NCI-H2029 (cell line): ENCODE data around the gene EIF4EBP2.

Experiments
- DNase-seq: peaks from one replicate; lab custom pipeline; 2025; lab: John Stamatoyannopoulos, UW

The EIF4EBP2 gene

DNA sequence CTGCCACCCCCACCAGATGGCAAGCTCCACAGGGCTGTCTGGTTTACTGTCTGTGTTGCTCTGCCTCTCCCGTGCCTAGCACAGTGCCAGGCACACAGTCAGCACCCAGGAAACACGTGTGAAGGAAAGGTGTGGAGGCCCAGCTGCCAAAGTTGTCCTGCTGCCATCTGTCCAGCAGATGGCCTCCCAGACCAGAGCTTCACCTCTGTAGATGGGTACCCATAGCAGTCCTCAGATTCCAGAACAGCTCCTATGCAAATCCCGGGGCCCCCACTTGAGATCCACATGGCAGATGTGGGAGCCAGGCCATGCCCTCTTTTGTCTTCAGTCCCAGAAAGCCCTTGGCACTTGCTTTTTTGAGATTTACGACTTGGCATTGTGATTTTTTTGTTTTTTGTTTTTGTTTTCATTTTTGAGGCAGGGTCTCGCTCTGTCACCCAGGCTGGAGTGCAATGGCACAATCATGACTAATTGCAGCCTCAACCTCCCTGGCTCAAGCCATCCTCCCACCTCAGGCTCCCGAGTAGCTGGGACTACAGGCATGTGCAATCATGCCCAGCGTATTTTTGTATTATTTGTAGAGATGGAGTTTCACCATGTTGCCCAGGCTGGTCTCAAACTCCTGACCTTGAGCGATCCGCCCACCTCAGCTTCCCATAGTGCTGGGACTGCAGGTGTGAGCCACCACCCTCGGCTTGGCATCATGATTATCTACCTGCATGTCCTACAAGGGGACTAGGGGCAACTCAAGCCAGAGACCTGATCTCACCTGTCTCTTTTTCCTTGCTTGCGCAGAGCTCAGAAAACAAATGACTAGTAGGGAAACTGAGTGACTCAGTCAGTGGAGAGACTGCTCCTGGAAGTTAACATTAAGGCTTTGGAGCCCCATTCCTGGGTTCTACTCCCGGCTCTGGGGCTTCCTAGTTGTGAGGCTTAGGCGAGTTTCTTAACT, 57.7 kb downstream of the EIF4EBP2 start:
- DNase-seq, result no peak

DNA sequence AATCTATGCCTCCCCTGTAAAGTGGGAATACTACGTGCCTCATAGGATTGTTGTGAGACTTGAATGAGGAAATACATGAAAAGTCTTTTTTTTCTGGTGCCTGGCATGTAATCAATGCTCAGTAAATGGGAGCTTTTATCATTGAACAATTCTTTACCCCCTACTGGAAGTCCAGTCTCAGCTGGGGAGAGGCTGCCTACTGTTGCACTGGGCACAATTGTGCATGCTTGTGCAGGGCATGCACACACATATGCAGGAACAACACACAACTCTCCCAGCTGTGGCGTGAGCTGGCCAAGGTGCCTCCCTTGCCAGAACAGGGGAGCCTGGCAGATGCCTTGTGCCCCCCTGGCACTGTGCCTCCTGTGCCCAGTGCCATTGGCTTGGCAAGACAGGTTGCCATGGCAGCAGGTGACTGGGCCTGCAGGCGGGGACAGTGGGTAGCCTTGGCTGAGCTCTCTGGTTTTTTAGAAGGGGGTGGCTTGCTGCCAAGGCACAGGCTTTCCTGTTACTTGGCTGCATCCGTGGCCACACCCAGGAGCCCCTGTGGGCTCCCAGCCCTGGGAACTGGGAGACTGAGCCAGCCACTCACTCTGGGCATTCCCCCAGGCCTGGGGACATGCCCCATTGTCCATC, 58.5 kb downstream of the EIF4EBP2 start:
- peak; percentile 72 for DNase-seq

DNA sequence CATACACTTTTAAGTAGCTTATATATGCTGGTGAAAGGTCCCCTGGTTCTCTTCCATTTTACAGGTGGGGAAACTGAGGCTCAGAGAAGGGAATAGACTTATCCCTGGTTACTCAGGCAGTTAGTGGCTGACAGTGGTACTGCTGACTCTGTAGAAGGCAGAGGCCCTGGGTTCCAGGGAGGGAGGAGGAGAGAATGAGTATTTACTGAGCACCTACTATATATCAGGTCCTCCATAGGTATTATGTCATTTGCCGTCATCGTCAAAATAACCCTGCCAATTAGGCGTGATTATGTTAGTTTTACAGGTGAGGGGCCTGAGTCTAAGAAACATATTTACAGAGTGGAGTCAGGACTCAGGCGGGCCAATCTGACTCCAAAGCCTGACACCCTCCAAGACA, 61.3 kb downstream of the EIF4EBP2 start:
- no peak for DNase-seq

DNA sequence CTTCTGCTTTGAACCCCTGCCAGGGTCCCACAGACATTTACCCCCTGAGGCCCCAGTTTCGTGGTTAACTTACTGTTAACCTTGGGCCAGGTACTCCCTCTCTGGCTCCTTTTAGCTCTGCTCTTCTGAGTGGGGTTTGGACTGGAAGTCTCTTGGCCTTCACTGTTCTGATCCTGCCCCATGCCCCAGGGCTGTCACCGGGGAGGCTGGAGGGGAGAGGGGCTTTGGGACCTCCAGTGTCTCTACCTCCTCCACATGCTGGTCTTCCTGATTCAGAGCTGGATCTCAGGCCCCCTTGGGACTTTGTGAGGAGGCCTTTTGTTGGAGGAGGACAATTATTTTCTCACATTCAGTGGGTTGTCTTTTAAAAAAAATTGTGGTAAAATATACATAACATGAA, 61.9 kb downstream of the EIF4EBP2 start:
- DNase-seq, result no peak

DNA sequence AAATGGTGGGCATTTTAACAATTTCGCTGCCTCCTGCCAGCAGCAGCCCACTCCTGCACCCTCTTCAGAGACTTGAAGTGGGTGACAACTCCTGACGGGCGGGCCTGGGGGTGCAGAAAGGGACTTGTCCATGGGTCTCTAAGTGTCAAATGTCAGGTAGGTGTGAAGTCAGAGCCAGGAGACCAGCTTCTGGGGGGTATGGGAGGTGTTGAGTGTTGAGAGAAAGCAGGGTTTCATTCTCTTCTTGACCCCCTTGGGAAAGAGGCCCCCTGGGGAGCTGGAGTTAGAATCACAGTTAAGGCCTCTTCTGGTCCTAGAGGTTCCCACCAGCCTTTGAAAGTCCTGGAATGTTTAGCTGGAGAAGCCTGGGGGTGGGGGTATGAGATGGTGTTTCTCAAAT, 63.0 kb downstream of the EIF4EBP2 start:
- DNase-seq, result no peak

DNA sequence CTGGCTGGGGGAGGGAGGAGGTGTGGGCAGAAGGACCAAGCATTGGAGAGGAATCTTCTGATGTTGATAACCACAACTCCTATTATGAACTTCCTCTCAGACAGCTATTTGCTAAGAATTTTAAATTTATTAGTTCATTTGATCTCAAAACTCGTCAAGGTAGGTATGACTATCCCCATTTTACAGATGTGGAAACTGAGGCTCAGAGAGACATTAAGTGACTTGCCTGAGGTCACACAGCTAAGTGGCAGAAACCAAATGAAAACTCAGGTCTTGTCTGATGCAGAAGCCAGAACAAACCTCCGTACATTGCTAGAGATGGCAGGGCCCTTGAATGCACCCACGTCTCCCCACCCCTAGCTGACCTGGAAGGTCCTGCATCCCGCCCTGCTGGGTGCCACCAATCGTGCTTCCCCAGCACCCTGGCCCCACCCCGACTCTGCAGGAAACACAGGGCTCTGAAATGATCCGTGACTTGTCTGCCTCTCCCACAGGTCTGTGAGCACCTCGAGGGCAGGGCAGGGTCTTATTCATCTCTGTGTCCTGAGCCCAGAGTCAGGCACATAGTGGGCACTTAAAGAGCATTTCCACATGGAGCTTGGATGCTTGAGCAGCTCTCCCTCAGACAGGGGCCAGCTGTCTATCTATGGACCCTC, 69.0 kb downstream of the EIF4EBP2 start:
- no peak for DNase-seq

DNA sequence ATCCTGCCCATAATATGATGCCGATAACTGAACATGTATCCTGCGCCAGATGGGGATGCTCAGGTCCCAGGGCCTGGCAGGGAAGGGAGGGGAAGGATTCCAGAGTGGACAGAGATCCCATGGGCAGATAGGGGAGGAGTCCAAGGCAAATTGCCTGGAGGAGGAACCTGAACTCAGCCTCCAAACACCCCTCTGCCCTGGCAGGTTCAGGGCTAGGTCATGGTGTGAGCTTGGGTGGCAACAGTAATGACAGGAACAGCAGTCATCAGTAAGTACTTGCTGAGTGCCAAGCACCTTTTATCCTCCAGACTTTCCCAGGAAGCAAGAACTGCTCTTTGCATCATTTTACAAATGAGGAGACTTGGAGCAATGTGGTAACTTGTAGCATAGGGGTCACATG, 70.8 kb downstream of the EIF4EBP2 start:
- no peak for DNase-seq

DNA sequence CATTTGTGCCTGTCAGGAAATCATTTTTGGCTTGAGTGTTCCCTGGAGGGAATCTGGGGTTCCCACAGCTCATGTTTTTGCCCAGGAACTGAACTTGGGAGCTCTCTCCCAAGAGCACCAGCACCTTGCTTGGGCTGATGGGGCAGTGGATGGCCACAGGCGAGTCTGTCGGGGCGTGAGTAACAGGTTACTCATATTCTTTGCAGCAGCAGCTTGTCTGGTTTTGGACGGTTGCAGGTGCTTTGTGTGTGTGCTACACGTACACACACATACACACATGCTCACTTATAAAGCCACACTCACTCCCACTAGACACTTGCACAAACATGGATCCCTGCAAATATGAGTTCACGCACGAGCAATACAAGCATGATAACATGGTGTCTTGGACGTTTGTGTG, 71.7 kb downstream of the EIF4EBP2 start:
- DNase-seq, result no peak

DNA sequence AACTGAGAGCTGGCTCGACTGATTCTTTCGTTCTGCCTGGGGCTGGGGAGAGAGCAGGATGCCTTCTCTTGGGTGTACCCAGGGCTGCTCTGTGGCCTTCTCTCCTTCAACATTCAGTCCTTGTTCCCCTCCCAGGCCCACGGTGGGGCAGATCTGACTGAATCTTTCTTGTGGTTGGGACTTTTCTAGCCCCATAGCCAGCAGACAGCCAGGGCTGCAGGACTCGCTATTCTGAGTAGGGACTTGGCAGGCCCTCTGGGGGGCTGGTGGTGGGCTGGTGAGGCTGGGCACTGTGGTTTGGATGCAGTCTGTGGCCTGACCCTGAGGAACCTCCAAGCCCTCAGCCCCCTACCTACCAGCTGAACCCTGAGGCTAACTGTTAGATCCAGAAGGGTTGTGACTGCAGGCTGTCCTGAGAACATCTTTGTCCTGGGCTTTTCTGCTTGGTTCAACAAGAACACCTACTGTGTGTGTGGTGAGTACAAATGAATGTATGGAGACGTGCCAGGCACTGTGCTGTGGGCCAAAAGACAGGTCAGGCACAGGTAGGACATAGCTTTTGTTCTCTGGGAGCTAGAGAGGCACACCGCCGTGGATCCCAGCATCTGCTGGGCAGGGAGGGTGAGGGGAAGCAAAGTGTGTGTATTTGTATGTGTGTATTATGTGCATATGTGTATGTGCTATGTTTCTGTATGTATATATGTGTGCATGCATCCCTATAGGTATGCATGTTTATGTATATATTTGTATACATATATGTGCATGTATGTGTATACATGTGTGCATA, 72.5 kb downstream of the EIF4EBP2 start:
- DNase-seq, result no peak

DNA sequence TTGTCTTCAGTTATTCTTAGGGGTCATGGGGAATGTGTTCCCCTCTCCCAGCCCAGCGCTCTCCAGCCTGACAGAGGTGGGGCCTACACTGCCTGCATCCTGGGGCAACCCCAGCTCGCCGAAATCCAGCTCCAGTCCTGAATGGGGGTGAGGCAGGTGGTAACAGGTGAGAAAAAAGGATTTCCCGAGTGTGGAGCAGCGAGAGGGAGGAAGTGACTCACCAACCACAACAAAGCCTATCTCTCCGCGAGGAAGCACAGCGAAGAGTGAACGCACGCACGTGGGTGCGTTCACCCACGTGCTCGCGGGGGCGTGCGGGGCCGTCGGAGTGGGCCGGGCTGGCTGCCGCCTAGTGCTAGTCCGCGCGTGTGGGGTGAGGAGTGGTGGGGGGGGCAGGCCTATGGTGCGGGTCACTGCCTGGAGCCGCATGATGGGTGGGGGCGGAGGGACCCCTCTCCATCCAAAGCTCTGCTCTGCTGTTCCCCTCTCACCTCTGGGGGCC, 73.8 kb downstream of the EIF4EBP2 start:
- no peak for DNase-seq
